Measurements from ENCODE around the gene SGTB.

DNA sequence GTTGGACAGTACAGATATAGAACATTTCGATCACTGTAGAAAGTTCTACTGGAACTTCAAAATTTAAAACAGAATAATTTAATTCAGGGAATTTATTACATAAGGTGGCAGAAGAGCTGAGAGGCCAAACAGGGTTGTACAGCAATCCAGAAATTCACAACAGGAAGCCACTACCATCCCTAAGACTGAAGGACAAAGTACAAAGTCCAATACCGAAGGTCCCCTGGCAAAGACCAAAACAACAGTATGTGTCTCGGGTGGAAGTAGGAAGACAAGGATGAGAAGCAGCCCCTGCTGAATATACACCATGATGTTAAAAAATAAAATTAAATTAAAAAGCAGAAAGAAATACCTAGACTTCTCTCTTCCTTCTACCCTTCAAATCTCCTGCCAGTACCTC is 19.9 kb downstream of the SGTB start:
- TF ChIP-seq, protein P1, sequence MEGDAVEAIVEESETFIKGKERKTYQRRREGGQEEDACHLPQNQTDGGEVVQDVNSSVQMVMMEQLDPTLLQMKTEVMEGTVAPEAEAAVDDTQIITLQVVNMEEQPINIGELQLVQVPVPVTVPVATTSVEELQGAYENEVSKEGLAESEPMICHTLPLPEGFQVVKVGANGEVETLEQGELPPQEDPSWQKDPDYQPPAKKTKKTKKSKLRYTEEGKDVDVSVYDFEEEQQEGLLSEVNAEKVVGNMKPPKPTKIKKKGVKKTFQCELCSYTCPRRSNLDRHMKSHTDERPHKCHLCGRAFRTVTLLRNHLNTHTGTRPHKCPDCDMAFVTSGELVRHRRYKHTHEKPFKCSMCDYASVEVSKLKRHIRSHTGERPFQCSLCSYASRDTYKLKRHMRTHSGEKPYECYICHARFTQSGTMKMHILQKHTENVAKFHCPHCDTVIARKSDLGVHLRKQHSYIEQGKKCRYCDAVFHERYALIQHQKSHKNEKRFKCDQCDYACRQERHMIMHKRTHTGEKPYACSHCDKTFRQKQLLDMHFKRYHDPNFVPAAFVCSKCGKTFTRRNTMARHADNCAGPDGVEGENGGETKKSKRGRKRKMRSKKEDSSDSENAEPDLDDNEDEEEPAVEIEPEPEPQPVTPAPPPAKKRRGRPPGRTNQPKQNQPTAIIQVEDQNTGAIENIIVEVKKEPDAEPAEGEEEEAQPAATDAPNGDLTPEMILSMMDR (IDR thresholded peaks at IDR 0.05), result no peak
- TF ChIP-seq POLR2A (IDR thresholded peaks at IDR 0.05), result no peak
